GM12878 (cell line): Measurements from ENCODE around the gene HOOK2. TPM values are rescaled to one million over a fixed set of nuclear protein-coding genes. Genes with fewer than 3 reads are reported as not detected.

Experiments used
- ATAC-seq: fragments of 200-7000 bp; cut with Tn5 transposase; 3 replicates; pipeline ENCODE4 v1.9.1; 2020; ENCODE audit warnings: mild to moderate bottlenecking, moderate library complexity
- BruUV-seq: library from RNA; stranded (reverse); fragments of 400-500 nt; replicated peaks from 2 replicates; lab custom pipeline; 2021; lab: Mats Ljungman, UMichigan
- CTCF ChIA-PET: fragments of 300-600 bp; sonication (Branson Sonifier 250); formaldehyde crosslinking; extraction: SDS; loops from one replicate; lab custom pipeline; 2021; ENCODE audit warnings: inconsistent platforms; lab: Yijun Ruan, JAX
- POLR2A ChIA-PET: fragments of 350-600 bp; formaldehyde crosslinking; extraction: SDS; loops from one replicate; lab custom pipeline; 2021; ENCODE audit warnings: inconsistent platforms; lab: Charles Lee
- RAD21 ChIA-PET: fragments of 300-600 bp; sonication (Branson Sonifier 250); formaldehyde crosslinking; loops from one replicate; lab custom pipeline; 2023; ENCODE audit warnings: antibody characterized with exemption; ENCODE audit not compliant: unreplicated experiment; lab: Charles Lee
- SMC1A ChIA-PET: fragments of 300-600 bp; sonication (Branson Sonifier 250); formaldehyde crosslinking; loops from one replicate; lab custom pipeline; 2023; ENCODE audit not compliant: unreplicated experiment, uncharacterized antibody; lab: Charles Lee
- DNase-seq: peaks from one replicate; pipeline ENCODE4 v3.0.0-alpha.2; 2011; ENCODE audit warnings: low read depth, low spot score
- FAIRE-seq: peaks from 3 replicates; lab custom pipeline; 2011; peaks lifted over from hg19 to GRCh38; lab: Jason Lieb, UNC
- H2AFZ ChIP-seq: 2 replicates; pipeline ENCODE4 v1.6.0; 2011; ENCODE audit warnings: low read depth, low read length, control low read depth; ENCODE audit not compliant: control insufficient read depth
- H3K27ac ChIP-seq: 2 replicates; pipeline ENCODE4 v1.5.1; 2011; ENCODE audit warnings: control low read depth; ENCODE audit not compliant: control insufficient read depth, insufficient read depth
- H3K27me3 ChIP-seq, 2 experiments: replicated peaks in 1 of 2; 2 replicates each; pipeline versions ENCODE4 v1.6.0 to v1.6.1; 2011; ENCODE audit warnings: low read length in 1 of 2; ENCODE audit not compliant: control insufficient read depth in 2 of 2, insufficient read depth in 2 of 2
- H3K36me3 ChIP-seq, 2 experiments: 2 replicates each; pipeline ENCODE4 v1.5.1; 2011; ENCODE audit warnings: low read length in 1 of 2; ENCODE audit not compliant: control insufficient read depth in 2 of 2, insufficient read depth in 2 of 2
- H3K4me1 ChIP-seq: 2 replicates; pipeline ENCODE4 v1.6.1; 2011; ENCODE audit warnings: mild to moderate bottlenecking, low read length, moderate library complexity, mixed read lengths; ENCODE audit not compliant: control insufficient read depth, insufficient read depth
- H3K4me2 ChIP-seq: 2 replicates; pipeline ENCODE4 v1.6.0; 2011; ENCODE audit warnings: control low read depth; ENCODE audit not compliant: control insufficient read depth, insufficient read depth
- H3K4me3 ChIP-seq: fragments of 200-600 bp; sonication (generic); 2 replicates; pipeline ENCODE4 v1.5.1; 2016
- H3K79me2 ChIP-seq: 2 replicates; pipeline ENCODE4 v1.6.0; 2011; ENCODE audit warnings: low read length; ENCODE audit not compliant: control insufficient read depth, insufficient read depth
- H3K9ac ChIP-seq: 2 replicates; pipeline ENCODE4 v1.8.0; 2011; ENCODE audit warnings: low read length, control low read depth, mixed read lengths; ENCODE audit not compliant: control insufficient read depth, insufficient read depth
- H3K9me3 ChIP-seq: replicated peaks from 3 replicates; pipeline ENCODE4 v1.5.1; 2011; ENCODE audit warnings: mild to moderate bottlenecking, low read length; ENCODE audit not compliant: control insufficient read depth, insufficient read depth
- H4K20me1 ChIP-seq: 2 replicates; pipeline ENCODE4 v1.6.0; 2011; ENCODE audit not compliant: control insufficient read depth, insufficient read depth
- CBX3 ChIP-seq: fragments of 200-600 bp; sonication (generic); IDR thresholded peaks from 2 replicates; pipeline ENCODE4 v1.6.1; 2016; ENCODE audit warnings: low read depth, borderline replicate concordance
- CBX5 ChIP-seq: sonication (generic); IDR thresholded peaks from 2 replicates; pipeline ENCODE4 v1.6.1; 2016; ENCODE audit warnings: low read depth, moderate library complexity, mild to moderate bottlenecking, inconsistent platforms
- CHD2 ChIP-seq: IDR thresholded peaks from 2 replicates; pipeline ENCODE4 v1.6.1; 2011; ENCODE audit warnings: low read depth, low read length, improper control_type of control experiment, borderline replicate concordance
- CHD4 ChIP-seq: fragments of 200-600 bp; sonication (generic); IDR thresholded peaks from 2 replicates; pipeline ENCODE4 v1.6.1; 2016; ENCODE audit warnings: mild to moderate bottlenecking
- E4F1 ChIP-seq: fragments of 450-650 bp; IDR thresholded peaks from 2 replicates; pipeline ENCODE4 v1.6.1; 2018; ENCODE audit warnings: borderline replicate concordance, mild to moderate bottlenecking; ENCODE audit not compliant: partially characterized antibody
- ELK1 ChIP-seq: IDR thresholded peaks from 2 replicates; pipeline ENCODE4 v1.6.1; 2012; ENCODE audit warnings: low read depth, low read length, improper control_type of control experiment
- PML ChIP-seq: IDR thresholded peaks from 2 replicates; pipeline ENCODE4 v1.6.1; 2012; ENCODE audit warnings: low read length, inconsistent platforms
- SP1 ChIP-seq: IDR thresholded peaks from one replicate; pipeline ENCODE4 v1.6.1; 2011; ENCODE audit warnings: low read depth, low read length
- TAF1 ChIP-seq: IDR thresholded peaks from 2 replicates; pipeline ENCODE4 v1.6.1; 2011; ENCODE audit warnings: mild to moderate bottlenecking, low read depth, low read length, borderline replicate concordance
- YBX1 ChIP-seq: fragments of 450-650 bp; IDR thresholded peaks from 2 replicates; pipeline ENCODE4 v1.6.1; 2016; ENCODE audit warnings: antibody characterized with exemption
- ZBTB40 ChIP-seq: fragments of 450-650 bp; IDR thresholded peaks from 2 replicates; pipeline ENCODE4 v1.6.1; 2016; ENCODE audit warnings: mild to moderate bottlenecking, moderate library complexity, borderline replicate concordance
- WGBS: methylation state at CpG from one replicate; pipeline ENCODE4 v1.1.6; 2016; ENCODE audit warnings: low lambda C conversion rate; ENCODE audit not compliant: insufficient replicate concordance, insufficient coverage; ENCODE audit errors: missing lambda C conversion rate; 5-methylcytosine and 5-hydroxymethylcytosine counted together
- in situ Hi-C: fragments of 300-500 bp; cut with MboI; formaldehyde crosslinking; loops from 9 replicates; pipeline ENCODE4 v1.14.3; 2018; ENCODE audit warnings: mixed read lengths
- intact Hi-C: fragments of 100-400 bp; cut with micrococcal nuclease; formaldehyde crosslinking; loops from one replicate; pipeline ENCODE4 v1.14.2; 2022; ENCODE audit not compliant: unreplicated experiment
- polyA plus RNA-seq, 11 experiments: library from polyadenylated mRNA; depleted of rRNA in 4 of 11; unstranded in 6 of 11; stranded (reverse) in 5 of 11; fragments of >200 nt; fragmentation: Nextera tagmentation in 4 of 11; fragmentation: Illumina TruSeq in 1 of 11; extraction: Ambion mirVana in 4 of 11; extraction: Trizol in 1 of 11; gene quantifications; 1 replicate in 1 of 11; 2 replicates in 10 of 11; pipeline versions ENCODE4 v1.2.1 to v1.2.3, GENCODE V29; 2011 to 2016; ENCODE audit warnings: inconsistent platforms in 2 of 11, missing spikeins in 2 of 11, low read depth in 1 of 11
- total RNA-seq, 4 experiments: library from RNA; depleted of rRNA in 3 of 4; stranded (reverse); fragments of >200 nt in 3 of 4; fragmentation: Illumina TruSeq in 1 of 4; extraction: Trizol in 1 of 4; gene quantifications; 2 replicates each; pipeline versions ENCODE4 v1.2.1 to v1.2.3, GENCODE V29; 2013 to 2021

HOOK2 gene
- total and polyA plus RNA-seq, 10 of the 15 experiments (the other 5 are each of a cell fraction or from before 2014, with no cell fraction given) = 1.5 to 9.6 (median 6.2) TPM

- Histone ChIP-seq H3K4me1 (no peaks in the 10 kb centered on the region), H3K36me3 (peaks cover 0 to 8% of the 10 kb centered on the region in 2 experiments; a peak in 2 of 4 replicates), H4K20me1 (no peaks in the 10 kb centered on the region), H3K9ac (no peak overlapping the region), H3K27me3 (no peaks in the 10 kb centered on the region), H3K79me2 (no peaks in the 10 kb centered on the region), H3K9me3 (peaks cover 11% of the 10 kb centered on the region; the same call in 1 of the 3 replicates), H3K4me3 (no peak overlapping the region), H2AFZ (no peak overlapping the region), H3K27ac (no peak overlapping the region), H3K4me2 (no peak overlapping the region)
- 95% methylated on average over 6 of the region's 6 CpGs for WGBS
- CTCF ChIA-PET = interaction anchor here (0.6 to 2.5 kb wide), 3 partner anchors 9 to 139 kb away, joined by 3 to 12 read pairs (median 9); no protein-coding TSS in a partner anchor
- SMC1A ChIA-PET = no interaction called here
- TF ChIP-seq PML (no peak), SP1 (no peak), CBX3 (no peak), E4F1 (no peak), CBX5 (no peak), TAF1 (no peak), ELK1 (no peak), CHD2 (no peak), YBX1 (no peak), ZBTB40 (no peak), CHD4 (no peak)
- intact Hi-C loops = no loop called here
- no peak for ATAC-seq
- in situ Hi-C loops = no loop called here
- no peak for FAIRE-seq
- DNase-seq = no peak
- RAD21 ChIA-PET = no interaction called here
- POLR2A ChIA-PET = interaction anchor here (0.6 kb wide), 1 partner anchor 185 kb away, joined by 4 read pairs; the partner anchor contains the start of gene FARSA
- no TSS peak for BruUV-seq
Observed at GRCh38 chr19:12748489-12748888, 26.9 kb downstream of the HOOK2 start.
